Measurements from ENCODE around the gene ASH1L.
"Not testable (repeated sequence)": the region's sequence is repeated elsewhere in the genome, so short reads cannot be mapped to it uniquely, and the experiment has no call there.

The ASH1L gene

GRCh38 chr1:155437405-155437804 lies 125.2 kb downstream of the ASH1L start:
- DNase-seq: no peak

DNA sequence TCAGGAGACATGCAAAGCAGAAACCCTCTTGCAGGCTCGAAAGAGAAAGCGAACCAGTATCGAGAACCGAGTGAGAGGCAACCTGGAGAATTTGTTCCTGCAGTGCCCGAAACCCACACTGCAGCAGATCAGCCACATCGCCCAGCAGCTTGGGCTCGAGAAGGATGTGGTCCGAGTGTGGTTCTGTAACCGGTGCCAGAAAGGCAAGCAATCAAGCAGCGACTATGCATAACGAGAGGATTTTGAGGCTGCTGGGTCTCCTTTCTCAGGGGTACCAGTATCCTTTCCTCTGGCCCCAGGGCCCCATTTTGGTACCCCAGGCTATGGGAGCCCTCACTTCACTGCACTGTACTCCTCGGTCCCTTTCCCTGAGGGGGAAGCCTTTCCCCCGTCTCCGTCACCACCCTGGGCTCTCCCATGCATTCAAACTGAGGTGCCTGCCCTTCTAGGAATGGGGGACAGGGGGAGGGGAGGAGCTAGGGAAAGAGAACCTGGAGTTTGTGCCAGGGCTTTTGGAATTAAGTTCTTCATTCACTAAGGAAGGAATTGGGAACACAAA lies 128.7 kb downstream of the ASH1L start:
- not testable (repeated sequence) for DNase-seq

DNA sequence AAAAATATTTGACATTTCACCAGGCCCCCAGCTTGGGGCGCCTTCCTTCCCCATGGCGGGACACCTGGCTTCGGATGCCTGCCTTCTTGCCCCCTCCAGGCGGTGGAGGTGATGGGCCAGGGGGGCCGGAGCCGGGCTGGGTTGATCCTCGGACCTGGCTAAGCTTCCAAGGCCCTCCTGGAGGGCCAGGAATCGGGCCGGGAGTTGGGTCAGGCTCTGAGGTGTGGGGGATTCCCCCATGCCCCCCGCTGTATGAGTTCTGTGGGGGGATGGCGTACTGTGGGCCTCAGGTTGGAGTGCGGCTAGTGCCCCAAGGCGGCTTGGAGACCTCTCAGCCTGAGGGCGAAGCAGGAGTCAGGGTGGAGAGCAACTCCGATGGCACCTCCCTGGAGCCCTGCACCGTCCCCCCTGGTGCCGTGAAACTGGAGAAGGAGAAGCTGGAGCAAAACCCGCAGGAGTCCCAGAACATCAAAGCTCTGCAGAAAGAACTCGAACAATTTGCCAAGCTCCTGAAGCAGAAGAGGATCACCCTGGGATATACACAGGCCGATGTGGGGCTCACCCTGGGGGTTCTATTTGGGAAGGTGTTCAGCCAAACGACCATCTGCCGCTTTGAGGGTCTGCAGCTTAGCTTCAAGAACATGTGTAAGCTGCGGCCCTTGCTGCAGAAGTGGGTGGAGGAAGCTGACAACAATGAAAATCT lies 129.3 kb downstream of the ASH1L start:
- DNase-seq: not testable (repeated sequence)

DNA sequence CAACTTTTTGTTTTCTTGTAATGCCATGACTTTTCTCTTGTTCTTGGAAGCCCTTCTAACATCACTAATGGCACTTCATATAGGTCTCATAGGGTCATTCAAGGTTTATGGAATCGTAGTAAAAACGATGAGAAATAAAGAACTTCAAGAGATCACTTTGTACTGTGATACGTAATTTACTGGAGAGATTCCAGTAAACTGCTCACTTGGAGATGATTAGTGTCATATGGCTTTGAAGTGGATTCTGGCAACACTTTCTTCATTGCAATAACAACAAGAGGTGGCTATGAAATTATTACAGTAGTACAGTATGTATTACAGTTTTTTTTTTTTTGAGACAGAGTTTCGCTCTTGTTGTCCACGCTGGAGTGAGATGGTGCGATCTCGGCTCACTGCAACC lies 138.5 kb downstream of the ASH1L start:
- no peak for DNase-seq

DNA sequence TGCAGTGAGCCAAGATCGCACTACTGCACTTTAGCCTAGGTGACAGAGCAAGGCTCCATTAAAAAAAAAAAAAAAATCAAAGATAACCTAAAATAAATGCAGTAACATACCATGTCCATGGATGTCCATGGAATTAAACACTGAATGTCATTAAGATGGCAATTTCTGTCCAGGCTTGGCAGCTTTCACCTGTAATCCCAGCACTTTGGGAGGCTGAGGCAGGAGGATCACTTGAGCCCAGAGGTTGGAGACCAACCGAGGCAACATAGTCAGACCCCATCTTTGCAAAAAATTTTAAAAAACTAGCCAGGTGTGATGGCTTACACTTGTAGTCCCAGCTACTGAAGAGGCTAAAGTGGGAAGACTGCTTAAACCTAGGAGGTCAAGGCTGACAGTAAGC lies 141.8 kb downstream of the ASH1L start:
- DNase-seq: no peak

GRCh38 chr1:155411840-155412239 lies 150.8 kb downstream of the ASH1L start:
- DNase-seq: not testable (repeated sequence)

- no peak for DNase-seq
Observed at GRCh38 chr1:155410931-155411330, 151.7 kb downstream of the ASH1L start.

- DNase-seq: no peak
Observed at GRCh38 chr1:155396874-155397476, 165.6 kb downstream of the ASH1L start.

DNA sequence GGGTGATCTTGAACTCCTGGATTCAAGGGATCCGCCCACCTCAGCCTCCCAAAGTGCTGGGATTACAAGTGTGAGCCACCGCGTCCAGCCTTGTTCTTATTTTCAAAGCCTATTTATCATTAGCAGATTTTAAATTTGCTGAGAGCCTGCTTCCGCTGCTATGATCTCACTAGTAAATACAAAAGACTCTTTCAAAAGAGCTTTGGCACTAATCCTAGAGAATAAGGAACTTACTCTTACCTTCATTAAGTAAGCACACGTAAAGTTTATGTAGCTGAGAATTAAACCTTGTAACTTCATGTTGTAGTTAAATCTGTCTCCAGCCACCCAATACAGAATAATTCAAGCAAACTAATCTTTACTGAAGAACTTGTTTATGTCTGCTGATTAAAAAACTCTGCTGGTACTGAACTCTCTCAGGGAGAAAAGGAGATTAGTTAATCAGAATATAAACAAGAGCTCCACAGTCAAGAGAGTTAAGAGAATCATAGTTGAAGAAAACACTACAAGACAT lies 169.6 kb downstream of the ASH1L start:
- DNase-seq: no peak

GRCh38 chr1:155389826-155390225 lies 172.8 kb downstream of the ASH1L start:
- DNase-seq: no peak

- DNase-seq: not testable (repeated sequence)
Observed at GRCh38 chr1:155385836-155386235, 176.8 kb downstream of the ASH1L start.

GRCh38 chr1:155383406-155383805 lies 179.2 kb downstream of the ASH1L start:
- no peak for DNase-seq

DNA sequence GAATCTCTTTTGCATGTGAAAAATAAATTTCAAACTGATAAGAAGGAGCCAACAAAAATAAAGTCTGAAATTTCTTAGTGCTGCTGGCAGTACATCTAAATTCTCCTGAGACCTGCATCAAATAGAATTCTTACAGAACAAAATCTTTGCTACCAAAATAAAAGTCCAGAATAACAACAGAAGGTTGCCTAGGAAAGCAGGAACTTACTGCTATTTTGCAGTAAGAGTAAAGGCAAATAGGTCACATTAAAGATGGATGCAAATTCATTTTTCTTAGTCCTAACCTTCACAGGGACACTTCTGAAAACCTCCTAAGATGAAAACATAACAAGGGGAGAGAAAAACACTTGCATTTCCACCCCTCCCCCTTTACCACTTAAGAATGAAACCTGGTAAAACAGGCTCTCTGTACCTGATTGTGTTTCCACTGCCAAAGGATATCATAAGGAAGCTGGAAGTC lies 182.9 kb downstream of the ASH1L start:
- DNase-seq: no peak

DNA sequence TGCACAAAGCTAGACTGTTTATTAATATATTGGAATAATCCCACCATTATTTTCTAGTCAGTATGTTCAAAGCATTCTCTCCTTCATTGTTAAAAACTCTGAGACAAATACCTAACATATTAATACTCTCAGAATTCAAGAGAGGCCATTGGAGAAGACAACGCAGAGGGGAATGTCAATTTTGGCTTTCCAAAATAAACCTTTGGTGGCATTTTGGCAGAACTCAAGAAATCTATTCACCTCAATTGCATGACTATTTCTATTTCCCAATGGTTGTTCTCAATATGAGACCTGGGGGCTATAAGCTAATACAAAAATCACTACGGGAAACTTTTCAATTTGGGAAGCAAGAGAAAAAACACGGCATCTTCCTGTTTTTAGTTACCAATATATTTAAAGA lies 183.4 kb downstream of the ASH1L start:
- DNase-seq: no peak

DNA sequence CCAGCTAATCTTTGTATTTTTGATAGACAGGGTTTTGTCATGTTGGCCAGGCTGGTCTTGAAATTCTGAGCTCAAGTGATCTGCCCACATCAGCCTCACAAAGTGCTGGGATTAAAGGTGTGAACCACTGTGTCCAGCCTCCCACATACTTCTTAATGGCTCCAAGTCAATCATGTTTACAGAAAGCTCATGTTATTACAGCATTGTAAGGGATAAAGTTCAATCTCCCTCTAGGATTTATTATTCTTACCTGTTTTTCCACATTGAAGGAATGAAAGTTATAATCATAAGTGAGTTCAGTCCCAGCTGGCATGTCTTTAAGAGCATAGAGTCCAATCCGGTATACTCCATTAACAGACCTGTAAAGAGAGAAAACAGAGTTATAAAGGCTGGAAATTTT lies 202.6 kb downstream of the ASH1L start:
- DNase-seq: no peak

DNA sequence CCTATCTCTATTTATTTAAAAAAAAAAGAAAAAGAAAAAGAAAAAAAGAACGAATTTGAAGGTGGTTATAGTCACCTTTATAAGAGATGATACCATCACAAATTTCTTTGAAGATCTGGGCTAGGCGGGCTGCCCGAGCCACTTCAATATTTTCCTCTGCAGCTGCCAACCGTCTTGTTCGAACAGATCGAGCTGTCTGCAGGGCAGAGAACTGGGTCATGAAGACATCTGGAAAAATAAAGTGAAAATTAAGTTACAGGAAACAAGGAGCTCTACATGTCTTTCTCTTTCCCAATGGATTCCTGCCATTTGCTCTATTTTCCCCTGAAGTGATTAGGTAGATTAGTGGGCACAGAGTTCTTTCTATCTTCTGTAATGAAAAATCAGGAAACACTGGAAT lies 210.0 kb downstream of the ASH1L start:
- DNase-seq: no peak

DNA sequence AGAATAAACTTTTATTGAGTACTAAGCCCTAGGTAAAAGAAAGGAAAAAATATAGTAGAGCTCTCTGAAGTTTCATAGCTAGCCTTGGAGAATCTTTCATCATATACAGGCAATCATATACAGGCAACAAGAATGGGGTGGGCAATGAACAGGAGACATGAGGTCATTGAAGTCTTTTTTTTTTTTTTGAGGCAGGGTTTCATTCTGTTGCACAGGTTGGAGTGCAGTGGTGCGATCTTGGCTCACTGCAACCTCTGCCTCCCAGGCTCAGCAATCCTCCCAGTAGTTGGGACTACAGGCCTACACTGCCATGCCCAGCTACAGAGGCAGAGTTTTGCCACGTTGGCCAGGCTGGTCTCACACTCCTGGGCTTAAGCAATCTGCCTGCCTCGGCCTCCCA lies 219.8 kb downstream of the ASH1L start:
- no peak for DNase-seq

DNA sequence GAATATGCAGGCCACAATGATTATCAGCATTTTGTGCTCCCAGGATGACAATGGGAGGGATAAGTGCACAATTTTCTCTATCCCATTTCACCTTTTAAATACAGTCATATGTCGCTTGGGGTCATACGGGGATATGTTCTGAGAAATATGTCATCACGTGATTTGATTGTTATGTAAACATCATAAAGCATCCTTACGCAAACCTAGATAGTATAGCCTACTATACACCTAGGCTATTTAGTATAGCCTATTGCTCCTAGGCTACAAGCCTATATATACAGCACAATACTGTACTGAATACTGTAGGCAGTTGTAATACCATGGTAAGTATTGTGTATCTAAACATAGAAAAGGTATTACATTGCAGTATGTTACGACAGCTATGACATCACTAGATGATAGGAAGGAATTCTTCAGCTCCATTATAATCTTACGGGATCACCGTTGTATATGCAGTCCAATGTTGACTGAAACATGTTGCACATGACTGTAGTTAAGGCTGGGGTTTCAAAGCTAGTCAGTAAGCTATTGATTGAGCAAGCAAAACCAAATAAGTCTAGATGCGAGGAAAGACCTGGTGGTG lies 223.0 kb downstream of the ASH1L start:
- no peak for DNase-seq

GRCh38 chr1:155334962-155335361 lies 227.6 kb downstream of the ASH1L start:
- DNase-seq: no peak

DNA sequence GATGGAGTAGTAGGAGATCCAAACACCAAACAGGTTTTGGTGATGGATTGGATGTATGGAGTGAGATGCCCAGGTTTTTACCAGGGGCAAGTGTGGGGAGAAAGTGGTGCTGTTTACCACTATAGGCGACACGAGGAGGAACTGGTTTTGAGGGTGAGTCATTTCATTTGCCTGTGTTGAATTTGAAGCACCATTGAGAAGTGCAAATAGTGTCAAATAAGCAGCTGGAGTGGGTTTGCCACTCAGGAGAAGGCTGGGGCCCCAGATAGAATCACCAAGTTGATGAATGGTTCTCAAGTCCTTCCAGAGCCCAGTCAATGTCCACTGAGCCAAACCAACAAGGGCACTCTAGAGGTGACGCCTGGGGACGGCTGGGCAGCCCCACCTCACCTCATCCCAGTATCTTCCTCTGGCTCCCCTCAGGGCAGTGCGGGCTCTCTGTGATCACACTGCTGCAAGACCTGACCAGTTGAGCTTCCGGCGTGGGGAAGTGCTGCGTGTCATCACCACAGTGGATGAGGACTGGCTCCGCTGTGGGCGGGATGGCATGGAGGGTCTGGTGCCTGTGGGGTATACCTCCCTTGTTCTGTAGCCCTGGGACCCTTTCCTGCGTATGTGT lies 232.5 kb downstream of the ASH1L start:
- peak; percentile 25 for DNase-seq

- not testable (repeated sequence) for DNase-seq
Observed at GRCh38 chr1:155328856-155329255, 233.7 kb downstream of the ASH1L start.

- DNase-seq: no peak
Observed at GRCh38 chr1:155327981-155328380, 234.6 kb downstream of the ASH1L start.

DNA sequence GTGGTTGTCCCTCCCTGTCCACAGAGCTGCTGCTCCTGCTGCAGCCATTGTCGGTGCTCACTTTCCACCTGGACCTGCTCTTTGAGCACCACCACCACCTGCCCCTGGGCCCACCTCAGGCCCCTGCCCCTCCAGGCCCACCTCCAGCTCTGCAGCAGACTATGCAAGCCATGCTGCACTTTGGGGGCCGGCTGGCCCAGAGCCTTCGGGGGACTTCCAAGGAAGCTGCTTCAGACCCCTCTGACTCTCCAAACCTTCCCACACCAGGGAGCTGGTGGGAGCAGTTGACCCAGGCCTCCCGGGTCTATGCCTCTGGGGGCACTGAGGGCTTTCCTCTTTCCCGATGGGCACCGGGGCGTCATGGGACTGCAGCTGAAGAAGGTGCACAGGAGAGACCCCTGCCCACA lies 236.0 kb downstream of the ASH1L start:
- DNase-seq: no peak
